ENCODE data around the gene SEC62. TPM values are rescaled to one million over a fixed set of nuclear protein-coding genes. Genes with fewer than 3 reads are reported as not detected.

SEC62 gene
- total RNA-seq, 3 donors from 2014 or later (not counting 1 experiment from before 2014, with no cell fraction given): 83.3 to 88.5 (median 86.6) TPM

Other genes with a start within 250 kb of the SEC62 start
- 1 to 10 TPM in 2 of 3 donors, under 1 TPM in 1; 0.92 to 2.7 (median 1.3) TPM for gene TERC, start 201.7 kb upstream of the SEC62 start, total RNA-seq
- gene ACTRT3, start 197.2 kb upstream of the SEC62 start, total RNA-seq: under 1 TPM in 1 of 3 donors, not detected in 2; 0.68 TPM
- 10 to 100 TPM; 19.5 to 29.9 (median 29.2) TPM for gene MYNN, start 193.4 kb upstream of the SEC62 start, total RNA-seq
- not detected for gene LRRIQ4, start 153.9 kb upstream of the SEC62 start, total RNA-seq
- 1 to 10 TPM in 1 of 3 donors, under 1 TPM in 2; 0.45 to 1.0 (median 0.48) TPM for gene LRRC34, start 153.9 kb upstream of the SEC62 start, total RNA-seq
- gene LRRC31, start 96.9 kb upstream of the SEC62 start, total RNA-seq: not detected
- not detected for gene SAMD7, start 55.2 kb upstream of the SEC62 start, total RNA-seq
- 1 to 10 TPM; 1.8 to 5.5 (median 3.8) TPM for gene GPR160, start 71.2 kb downstream of the SEC62 start, total RNA-seq
- gene PHC3, start 214.9 kb downstream of the SEC62 start, total RNA-seq: 100 to 1,000 TPM; 121 to 130 (median 125) TPM

Data from natural killer cell (primary cell).